Activated CD4-positive, alpha-beta T cell treated with anti-CD3 and anti-CD28 coated beads for 36 hours (primary cell): ENCODE measurements around the gene BACE1. TPM values are rescaled to one million over a fixed set of nuclear protein-coding genes. Genes with fewer than 3 reads are reported as not detected.

ENCODE experiments used
- ATAC-seq: fragments of 200-7000 bp; cut with Tn5 transposase; one replicate; pipeline ENCODE4 v1.10.0; 2021; ENCODE audit warnings: mild to moderate bottlenecking, moderate library complexity
- CTCF ChIA-PET: fragments of 350-600 bp; sonication (Branson Sonifier 250); formaldehyde crosslinking; loops from one replicate; lab custom pipeline; 2021; ENCODE audit warnings: antibody characterized with exemption; lab: Charles Lee
- POLR2A ChIA-PET: fragments of 350-600 bp; sonication (Branson Sonifier 250); formaldehyde crosslinking; loops from one replicate; lab custom pipeline; 2021; ENCODE audit warnings: antibody characterized with exemption, inconsistent platforms; lab: Charles Lee
- DNase-seq: peaks from one replicate; pipeline ENCODE4 v3.0.0-alpha.2; 2020
- H3K27ac Mint-ChIP-seq: one replicate; pipeline ENCODE4 v1.8.0; 2021; ENCODE audit warnings: mixed read lengths
- H3K27me3 Mint-ChIP-seq: one replicate; pipeline ENCODE4 v1.8.0; 2021; ENCODE audit warnings: mixed read lengths
- H3K36me3 Mint-ChIP-seq: one replicate; pipeline ENCODE4 v1.8.0; 2021; ENCODE audit warnings: low read depth, mixed read lengths
- H3K4me1 Mint-ChIP-seq: one replicate; pipeline ENCODE4 v1.8.0; 2021; ENCODE audit warnings: mixed read lengths
- H3K4me3 Mint-ChIP-seq: one replicate; pipeline ENCODE4 v1.8.0; 2021; ENCODE audit warnings: mild to moderate bottlenecking, moderate library complexity, mixed read lengths
- H3K9me3 Mint-ChIP-seq: one replicate; pipeline ENCODE4 v1.8.0; 2021; ENCODE audit warnings: low read depth, mixed read lengths
- intact Hi-C, 2 experiments: fragments of 100-400 bp; cut with DNase I in 1 of 2; cut with micrococcal nuclease in 1 of 2; formaldehyde crosslinking; loops; one replicate each; pipeline versions ENCODE4 v1.14.2 to v1.15.1; 2022 to 2024; cut with DNase I, micrococcal nuclease
- total RNA-seq, 2 experiments: library from RNA; stranded (reverse); gene quantifications; one replicate each; pipeline ENCODE4 v1.2.3, GENCODE V29; 2021

BACE1 gene
- total RNA-seq, 2 experiments from 2014 or later: 1.0 TPM

- CTCF ChIA-PET: interaction anchor here (0.7 kb wide), 1 partner anchor 176 kb away, joined by 3 read pairs; no protein-coding TSS in a partner anchor
- POLR2A ChIA-PET: no interaction called here
These were observed 10.9 kb downstream of the BACE1 start for GRCh38 chr11:117305145-117305544.

GRCh38 chr11:117303646-117304315, 12.3 kb downstream of the BACE1 start:
- H3K27me3 Mint-ChIP-seq: no peaks in the 10 kb centered on the region
- H3K36me3 Mint-ChIP-seq: no peaks in the 10 kb centered on the region
- no peak for DNase-seq
- no peak overlapping the region for H3K4me3 Mint-ChIP-seq
- no peaks in the 10 kb centered on the region for H3K9me3 Mint-ChIP-seq
- ChIA-PET POLR2A (no interaction called here), CTCF (interaction anchor here (1.3 to 2.3 kb wide), 2 partner anchors 12 to 38 kb away, joined by 3 to 7 read pairs; partner anchors contain the start of gene BACE1)
- peaks cover 4% of the 10 kb centered on the region for H3K4me1 Mint-ChIP-seq
- intact Hi-C loops: no loop called here
- no peak for ATAC-seq
- no peak overlapping the region for H3K27ac Mint-ChIP-seq

More at GRCh38 chr11:117305145-117305544, 10.9 kb downstream of the BACE1 start:
- Mint-ChIP-seq H3K36me3 (no peaks in the 10 kb centered on the region), H3K9me3 (no peaks in the 10 kb centered on the region), H3K27me3 (no peaks in the 10 kb centered on the region), H3K27ac (no peak overlapping the region), H3K4me3 (no peak overlapping the region), H3K4me1 (peaks cover 4% of the 10 kb centered on the region)
- ATAC-seq (no peak), DNase-seq (no peak)
- intact Hi-C loops: no loop called here

- Mint-ChIP-seq H3K27me3 (no peaks in the 10 kb centered on the region), H3K27ac (no peak overlapping the region), H3K4me3 (no peak overlapping the region), H3K36me3 (no peaks in the 10 kb centered on the region), H3K4me1 (peaks cover 4% of the 10 kb centered on the region), H3K9me3 (no peaks in the 10 kb centered on the region)
- intact Hi-C loops: no loop called here
- ChIA-PET POLR2A (no interaction called here), CTCF (interaction anchor here (1.3 to 2.3 kb wide), 3 partner anchors 12 to 62 kb away, joined by 3 to 7 read pairs (median 4); partner anchors contain the start of gene BACE1)
- DNase-seq (no peak), ATAC-seq (no peak)
These were observed 13.0 kb downstream of the BACE1 start for GRCh38 chr11:117303101-117303500.

GRCh38 chr11:117302228-117302627, 13.8 kb downstream of the BACE1 start:
- Mint-ChIP-seq H3K4me3 (no peak overlapping the region), H3K27ac (no peak overlapping the region), H3K9me3 (no peaks in the 10 kb centered on the region), H3K36me3 (no peaks in the 10 kb centered on the region), H3K27me3 (no peaks in the 10 kb centered on the region), H3K4me1 (peaks cover 4% of the 10 kb centered on the region)
- intact Hi-C loops: no loop called here
- CTCF ChIA-PET: interaction anchor here (0.6 to 2.3 kb wide), 4 partner anchors 13 to 547 kb away, joined by 3 to 7 read pairs (median 4); partner anchors contain the start of gene BACE1
- POLR2A ChIA-PET: interaction anchor here (0.5 kb wide), 1 partner anchor 49 kb away, joined by 3 read pairs; no protein-coding TSS in a partner anchor
- ATAC-seq (no peak), DNase-seq (no peak)

GRCh38 chr11:117300773-117301172, 15.3 kb downstream of the BACE1 start:
- Mint-ChIP-seq H3K36me3 (no peaks in the 10 kb centered on the region), H3K4me1 (peaks cover 4% of the 10 kb centered on the region), H3K27me3 (no peaks in the 10 kb centered on the region), H3K27ac (no peak overlapping the region), H3K4me3 (no peak overlapping the region), H3K9me3 (no peaks in the 10 kb centered on the region)
- DNase-seq (no peak), ATAC-seq (no peak)
- intact Hi-C loops: no loop called here
- ChIA-PET CTCF (no interaction called here), POLR2A (no interaction called here)

GRCh38 chr11:117300283-117300663, 15.8 kb downstream of the BACE1 start:
- no peaks in the 10 kb centered on the region for H3K36me3 Mint-ChIP-seq
- CTCF ChIA-PET: no interaction called here
- no peak for DNase-seq
- H3K4me1 Mint-ChIP-seq: peaks cover 4% of the 10 kb centered on the region
- no peaks in the 10 kb centered on the region for H3K27me3 Mint-ChIP-seq
- H3K9me3 Mint-ChIP-seq: no peaks in the 10 kb centered on the region
- intact Hi-C loops: no loop called here
- no peak for ATAC-seq
- H3K27ac Mint-ChIP-seq: no peak overlapping the region
- no peak overlapping the region for H3K4me3 Mint-ChIP-seq
- POLR2A ChIA-PET: interaction anchor here (0.6 kb wide), 1 partner anchor 540 kb away, joined by 3 read pairs; no protein-coding TSS in a partner anchor

- Mint-ChIP-seq H3K9me3 (no peaks in the 10 kb centered on the region), H3K27ac (no peak overlapping the region), H3K27me3 (no peaks in the 10 kb centered on the region), H3K4me3 (no peak overlapping the region), H3K36me3 (no peaks in the 10 kb centered on the region), H3K4me1 (peaks cover 4% of the 10 kb centered on the region)
- intact Hi-C loops: no loop called here
- CTCF ChIA-PET: no interaction called here
- POLR2A ChIA-PET: interaction anchor here (0.6 kb wide), 1 partner anchor 539 kb away, joined by 3 read pairs; no protein-coding TSS in a partner anchor
- no peak for ATAC-seq
- DNase-seq: no peak
These were observed 16.4 kb downstream of the BACE1 start for GRCh38 chr11:117299351-117300282.

GRCh38 chr11:117298195-117298594, 17.9 kb downstream of the BACE1 start:
- intact Hi-C loops: no loop called here
- H3K4me3 Mint-ChIP-seq: no peak overlapping the region
- POLR2A ChIA-PET: no interaction called here
- no peaks in the 10 kb centered on the region for H3K9me3 Mint-ChIP-seq
- ATAC-seq (no peak), DNase-seq (no peak)
- no peaks in the 10 kb centered on the region for H3K36me3 Mint-ChIP-seq
- CTCF ChIA-PET: no interaction called here
- H3K27ac Mint-ChIP-seq: no peak overlapping the region
- H3K4me1 Mint-ChIP-seq: peaks cover 4% of the 10 kb centered on the region
- H3K27me3 Mint-ChIP-seq: no peaks in the 10 kb centered on the region

- H3K36me3 Mint-ChIP-seq: no peaks in the 10 kb centered on the region
- H3K27me3 Mint-ChIP-seq: no peaks in the 10 kb centered on the region
- DNase-seq (no peak), ATAC-seq (no peak)
- peaks cover 4% of the 10 kb centered on the region for H3K4me1 Mint-ChIP-seq
- H3K27ac Mint-ChIP-seq: no peak overlapping the region
- ChIA-PET CTCF (interaction anchor here (1.2 kb wide), 1 partner anchor 9 kb away, joined by 4 read pairs; no protein-coding TSS in a partner anchor), POLR2A (no interaction called here)
- no peak overlapping the region for H3K4me3 Mint-ChIP-seq
- H3K9me3 Mint-ChIP-seq: no peaks in the 10 kb centered on the region
- intact Hi-C loops: no loop called here
These were observed 19.2 kb downstream of the BACE1 start for GRCh38 chr11:117296881-117297280.

- CTCF ChIA-PET: interaction anchor here (1.2 kb wide), 1 partner anchor 8 kb away, joined by 4 read pairs; no protein-coding TSS in a partner anchor
- Mint-ChIP-seq H3K9me3 (no peaks in the 10 kb centered on the region), H3K4me1 (peaks cover under 1% of the 10 kb centered on the region), H3K4me3 (no peak overlapping the region), H3K36me3 (no peaks in the 10 kb centered on the region), H3K27me3 (no peaks in the 10 kb centered on the region), H3K27ac (no peak overlapping the region)
- ATAC-seq (no peak), DNase-seq (no peak)
- intact Hi-C loops: no loop called here
- POLR2A ChIA-PET: interaction anchor here (0.5 kb wide), 1 partner anchor 1983 kb away, joined by 3 read pairs; no protein-coding TSS in a partner anchor
These were observed 20.5 kb downstream of the BACE1 start for GRCh38 chr11:117295438-117296137.

GRCh38 chr11:117292616-117293015, 23.4 kb downstream of the BACE1 start:
- ATAC-seq (no peak), DNase-seq (no peak)
- no peak overlapping the region for H3K4me3 Mint-ChIP-seq
- H3K36me3 Mint-ChIP-seq: peaks cover 4% of the 10 kb centered on the region
- H3K4me1 Mint-ChIP-seq: no peaks in the 10 kb centered on the region
- no peaks in the 10 kb centered on the region for H3K9me3 Mint-ChIP-seq
- H3K27me3 Mint-ChIP-seq: no peaks in the 10 kb centered on the region
- ChIA-PET POLR2A (no interaction called here), CTCF (no interaction called here)
- intact Hi-C loops: no loop called here
- H3K27ac Mint-ChIP-seq: no peak overlapping the region
